Stimulated activated CD4-positive, alpha-beta T cell treated with anti-CD3 and anti-CD28 coated beads, TNF-alpha, amount 100 ng/mL, for 24 hours (primary cell): ENCODE results near the gene HRK.

ENCODE experiments used
- DNase-seq, 3 experiments: peaks; one replicate each; pipeline ENCODE4 v3.0.0-alpha.2; 2020; ENCODE audit warnings: low read depth in 3 of 3

HRK gene

DNA sequence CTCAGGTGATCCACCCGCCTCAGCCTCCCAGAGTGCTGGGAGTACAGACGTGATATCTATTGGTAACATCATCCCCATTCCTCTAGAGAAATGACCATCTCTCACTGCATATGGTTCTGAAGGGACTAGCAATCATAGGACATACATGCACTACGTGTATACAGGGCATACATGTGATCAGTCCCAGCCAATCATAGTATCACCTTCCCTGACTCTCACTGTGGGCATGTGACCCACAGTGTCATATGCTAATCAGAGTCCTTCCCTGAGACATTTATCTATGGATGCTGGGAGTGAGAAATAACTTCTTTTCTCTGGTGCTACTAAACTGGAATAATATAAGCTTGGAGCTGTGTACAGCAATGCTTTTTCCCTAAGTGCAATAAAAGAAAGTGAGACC lies 17.4 kb upstream of the HRK start:
- no peak for DNase-seq

DNA sequence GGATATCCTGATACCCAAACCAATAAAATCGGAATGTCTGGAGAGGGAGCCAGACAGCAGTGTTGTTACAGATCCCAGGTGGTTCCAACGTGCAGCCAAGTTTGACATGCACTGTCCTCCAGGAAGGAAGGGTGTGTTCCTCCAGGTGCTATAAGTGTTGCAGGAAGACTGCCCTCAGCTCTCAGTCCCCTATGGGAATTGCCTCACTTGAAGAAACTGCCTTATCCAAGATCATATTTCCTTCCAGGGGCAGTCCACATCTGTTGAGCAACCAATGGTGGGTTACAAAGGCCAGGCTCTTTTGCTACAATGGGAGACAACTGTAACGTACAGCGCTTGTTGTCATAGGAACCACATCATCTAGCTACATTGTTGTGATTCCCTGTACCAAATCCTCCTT lies 16.2 kb upstream of the HRK start:
- no peak for DNase-seq

DNA sequence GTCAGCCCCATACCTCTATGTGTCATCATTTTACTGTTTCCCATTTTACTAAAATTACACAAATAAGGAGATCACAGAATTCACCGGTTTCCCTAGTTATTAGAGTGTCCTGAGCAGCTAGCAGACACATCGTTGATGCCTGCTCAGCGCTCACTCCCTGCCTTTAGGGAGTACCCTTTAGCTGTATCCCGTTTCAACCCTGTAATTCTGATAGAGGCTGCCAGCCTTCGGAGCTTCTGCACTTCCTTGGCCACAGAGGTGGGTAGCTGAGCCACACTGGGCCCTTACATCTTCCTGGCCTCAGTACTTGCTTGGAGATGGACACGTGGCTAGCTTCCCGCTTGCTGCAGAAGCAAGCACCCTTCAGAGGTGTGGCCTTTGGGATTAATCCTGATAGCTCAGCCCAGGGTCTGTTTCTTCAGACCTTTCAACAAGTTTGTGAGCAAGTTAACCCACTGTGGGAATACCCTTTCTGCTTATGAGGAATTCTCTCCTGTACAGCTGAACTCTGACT lies 15.2 kb upstream of the HRK start:
- no peak for DNase-seq

DNA sequence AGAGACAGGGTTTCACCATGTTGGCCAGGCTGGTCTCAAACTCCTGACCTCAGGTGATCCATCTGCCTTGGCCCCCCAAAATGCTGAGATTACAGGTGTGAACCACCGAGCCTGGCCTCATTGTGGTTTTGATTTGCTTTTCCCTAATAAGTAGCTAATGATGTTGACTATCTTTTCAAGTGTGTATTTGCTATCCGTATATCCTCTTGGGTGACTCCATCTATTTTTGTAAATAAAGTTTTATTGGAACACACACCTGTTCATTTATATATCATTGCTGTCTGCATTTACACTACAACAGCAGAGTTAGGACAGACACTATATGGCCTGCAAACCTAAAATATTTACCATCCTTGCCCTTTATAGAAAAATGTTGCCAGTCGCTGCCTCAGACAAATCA lies 13.7 kb upstream of the HRK start:
- no peak for DNase-seq

DNA sequence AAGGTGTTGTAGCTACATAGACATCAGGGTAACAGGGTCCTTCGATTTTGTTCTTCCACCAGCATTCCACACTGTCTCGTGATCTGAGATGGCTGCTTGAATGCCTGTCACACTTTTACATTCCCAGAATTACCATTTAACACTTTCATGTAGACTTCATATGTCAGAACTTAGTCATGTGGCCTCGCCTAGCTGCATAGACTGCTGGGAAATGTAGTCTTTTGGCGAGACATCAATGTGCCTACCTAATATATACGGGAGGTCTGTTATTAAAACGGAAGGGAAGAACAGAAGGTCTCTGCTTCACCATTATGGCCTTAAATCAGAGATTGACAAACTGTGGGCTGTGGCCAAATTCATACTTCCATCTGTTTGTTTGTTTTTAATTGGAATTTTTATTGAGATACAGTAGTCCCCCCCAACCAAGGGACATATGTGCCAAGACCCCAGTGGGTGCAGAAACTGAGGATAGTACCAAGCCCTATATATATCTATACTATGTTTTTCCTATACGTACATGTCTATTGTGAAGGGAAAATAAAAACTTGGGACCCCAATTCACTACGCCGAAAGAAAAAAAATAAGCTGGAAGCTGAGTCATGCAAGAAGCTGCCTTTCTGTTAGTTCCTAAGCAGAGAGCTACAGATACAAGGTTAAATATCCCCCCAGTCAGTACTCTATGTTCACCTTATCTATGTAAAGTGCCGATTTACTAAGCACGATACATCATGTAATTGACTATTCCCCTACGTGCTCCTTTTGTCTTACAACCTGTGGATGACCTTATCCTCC lies 11.3 kb upstream of the HRK start:
- no peak for DNase-seq

DNA sequence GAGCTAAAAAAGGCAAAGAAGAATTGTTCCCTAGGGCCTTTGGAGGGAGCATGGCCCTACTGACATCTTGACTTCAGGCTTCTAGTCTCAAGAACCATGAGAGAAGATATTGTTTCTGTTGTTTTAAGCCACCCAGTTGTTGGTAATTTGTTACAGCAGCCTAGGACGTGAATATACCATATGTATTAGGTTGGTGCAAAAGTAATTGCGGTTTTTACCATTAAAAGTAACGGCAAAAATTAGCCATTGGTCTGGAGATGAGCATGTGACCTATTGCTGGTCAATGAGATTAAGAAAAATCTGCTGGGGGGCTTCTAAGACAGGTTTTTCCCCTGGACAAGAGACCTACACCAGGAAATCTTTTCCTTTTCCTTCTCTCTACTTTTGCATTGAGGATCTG lies 9.8 kb upstream of the HRK start:
- no peak for DNase-seq

DNA sequence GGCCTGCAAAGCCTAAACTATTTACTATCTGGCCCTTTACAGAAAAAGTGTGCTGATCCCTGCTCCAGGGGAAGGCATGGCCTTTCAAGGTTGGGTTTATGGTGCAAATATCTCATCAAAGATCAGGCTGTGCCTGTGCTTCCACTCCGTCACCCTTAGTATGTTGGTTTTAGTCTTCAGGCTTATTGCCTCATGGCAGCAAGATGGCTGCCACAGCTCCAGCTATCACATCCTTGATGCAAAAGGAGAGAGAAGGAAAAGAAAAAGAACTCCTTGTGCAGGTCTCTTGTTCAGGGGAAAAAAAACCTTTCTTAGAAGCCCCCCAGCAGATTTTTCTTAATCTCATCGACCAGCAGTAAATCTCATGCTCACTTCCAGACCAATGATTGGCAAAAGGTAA lies 9.1 kb upstream of the HRK start:
- DNase-seq: no peak

DNA sequence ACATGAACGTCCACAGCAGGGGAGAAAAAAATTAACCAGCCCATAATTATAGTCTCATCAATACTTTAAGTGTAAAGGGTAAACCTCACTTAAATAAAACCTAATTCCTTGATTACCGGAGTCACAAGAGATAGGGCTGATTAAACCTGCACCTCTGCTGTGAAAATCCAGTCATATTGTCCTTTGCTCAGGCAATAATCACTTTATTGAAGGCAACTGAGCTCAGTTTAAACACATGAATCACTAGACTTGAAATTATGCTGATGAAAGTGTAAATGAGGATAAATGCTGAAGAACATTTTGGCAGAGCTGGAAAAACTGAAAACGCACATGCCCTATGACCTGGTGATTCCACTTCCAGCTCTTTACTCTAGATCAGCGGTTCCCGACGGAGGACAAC lies 6.7 kb upstream of the HRK start:
- no peak for DNase-seq

DNA sequence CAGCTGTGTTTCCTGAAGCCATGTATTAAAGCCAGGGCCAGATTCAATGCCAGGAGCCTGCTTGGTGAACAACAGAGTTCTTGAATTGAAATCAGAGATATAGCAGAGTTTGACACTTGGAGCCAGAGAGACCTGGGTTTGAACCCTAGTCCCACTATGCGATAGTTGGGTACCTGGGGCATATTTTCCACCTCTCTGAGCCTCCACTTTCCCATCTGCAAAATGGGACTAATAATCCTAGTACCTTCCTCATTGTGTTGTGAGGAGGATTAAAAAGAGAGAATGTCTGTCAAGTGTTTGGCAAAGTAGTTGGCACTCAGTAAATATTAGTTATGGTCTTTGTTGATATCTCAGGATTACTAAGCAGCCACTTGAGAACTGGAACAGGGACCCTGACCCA lies 6.0 kb upstream of the HRK start:
- no peak for DNase-seq

DNA sequence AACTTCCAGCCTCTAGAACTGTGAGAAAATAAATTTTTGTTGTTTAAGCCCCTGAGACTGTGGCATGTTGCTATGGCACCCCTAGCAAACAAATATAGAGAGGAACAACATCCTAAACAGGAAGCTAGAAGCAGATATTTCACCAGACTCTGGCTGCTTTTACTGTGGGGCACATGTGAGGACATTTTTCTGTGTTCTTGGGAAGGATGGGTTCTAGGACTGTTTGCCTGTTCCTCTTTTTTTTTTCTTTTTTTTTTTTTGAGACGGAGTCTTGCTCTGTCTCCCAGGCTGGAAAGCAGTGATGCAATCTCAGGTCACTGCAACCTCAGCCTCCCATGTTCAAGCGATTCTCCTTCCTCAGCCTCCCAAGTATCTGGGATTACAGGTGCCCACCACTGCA lies 4.2 kb upstream of the HRK start:
- DNase-seq: no peak

DNA sequence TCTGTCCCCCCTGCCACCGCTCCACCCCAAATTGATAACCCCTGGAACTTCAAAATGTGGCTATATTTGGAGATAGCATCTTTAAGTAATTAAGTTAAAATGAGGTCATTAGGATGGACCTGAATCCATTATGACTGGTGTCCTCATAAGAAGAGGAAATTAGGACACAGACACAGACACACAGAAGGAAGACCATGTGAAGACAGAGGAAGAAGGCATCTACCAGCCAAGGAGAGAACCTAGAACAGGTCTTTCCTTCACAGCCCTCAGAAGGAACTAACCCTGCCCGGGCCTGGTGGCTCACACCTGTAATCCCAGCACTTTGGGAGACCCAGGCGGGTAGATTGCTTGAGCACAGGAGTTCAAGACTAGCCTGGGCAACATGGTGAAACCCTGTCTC lies 3.6 kb upstream of the HRK start:
- no peak for DNase-seq

DNA sequence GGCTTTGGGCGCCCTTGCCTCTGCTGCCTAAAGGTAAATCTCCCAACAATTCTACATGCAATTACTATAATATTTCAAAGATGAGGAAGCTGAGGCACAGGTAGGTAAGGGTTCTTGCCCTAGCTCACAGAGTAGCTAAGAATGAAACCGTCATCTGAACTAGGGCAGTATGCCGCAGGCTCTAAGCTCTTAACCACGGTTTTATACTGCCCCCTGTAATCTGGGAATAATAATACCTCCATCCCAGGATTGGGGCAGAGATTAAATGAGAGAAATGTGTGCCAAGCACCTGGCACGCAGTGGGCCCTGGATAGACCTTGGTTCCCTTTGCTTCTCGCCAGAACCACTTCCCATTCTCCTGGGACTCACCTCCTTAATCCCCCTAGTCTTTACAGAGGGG lies 1.5 kb upstream of the HRK start:
- no peak for DNase-seq

DNA sequence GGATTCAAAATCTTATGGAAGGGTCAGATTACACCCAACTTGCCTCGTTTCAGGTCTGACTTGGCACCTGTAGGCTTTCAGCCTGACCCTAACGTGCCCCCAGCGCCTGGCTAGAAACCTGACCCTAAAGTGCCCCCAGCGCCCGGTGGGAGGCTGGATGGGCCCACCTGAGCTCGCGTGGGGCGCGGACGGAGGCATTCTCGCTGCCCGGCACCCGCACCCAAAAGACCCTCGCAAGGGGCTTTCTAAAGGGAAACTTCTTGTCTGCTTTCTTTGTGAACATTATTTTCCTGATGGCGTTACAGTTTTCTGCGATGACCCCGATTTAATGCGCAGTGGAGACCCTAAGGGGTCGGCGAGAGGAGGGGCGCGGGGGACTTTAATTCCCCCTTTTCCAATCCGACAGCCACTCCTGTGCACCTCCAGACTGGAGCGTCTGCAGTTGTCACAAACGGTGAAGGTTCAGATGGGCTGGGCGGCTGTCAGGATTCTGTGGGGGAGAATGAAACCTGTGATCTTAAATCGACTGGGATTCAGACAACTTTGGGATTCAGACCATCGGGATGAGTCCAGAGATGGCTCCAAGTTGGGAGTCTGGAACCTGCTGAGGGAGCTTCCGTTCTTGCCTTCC lies 751 bp upstream of the HRK start:
- DNase-seq: no peak

DNA sequence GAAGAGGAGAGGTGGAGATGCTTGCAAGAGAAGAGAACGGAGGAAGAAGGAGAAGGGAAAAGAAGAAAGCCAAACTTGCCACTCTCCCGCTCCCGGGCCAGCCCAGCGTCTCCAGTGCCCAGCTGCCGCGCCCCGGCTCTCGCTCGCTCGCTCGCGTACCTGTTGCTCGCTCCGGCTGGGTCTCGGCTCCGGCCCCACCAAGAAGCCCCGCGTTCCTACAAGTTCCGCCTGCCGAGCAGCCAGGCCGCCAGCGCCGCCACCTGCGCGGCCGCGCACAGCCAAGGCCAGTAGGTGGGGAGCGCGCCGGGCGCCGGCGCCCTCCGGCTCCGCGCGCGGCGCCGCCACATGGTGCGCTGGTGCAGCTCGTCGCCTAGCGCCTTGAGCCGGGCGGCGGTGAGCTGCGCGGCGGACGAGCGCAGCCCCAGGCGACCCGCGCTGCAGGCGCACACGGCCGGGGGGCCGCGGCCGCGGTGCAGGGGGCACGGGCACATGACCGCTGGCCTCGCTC lies 370 bp downstream of the HRK start:
- DNase-seq: peak in 1 of 3 experiments; percentile 36

DNA sequence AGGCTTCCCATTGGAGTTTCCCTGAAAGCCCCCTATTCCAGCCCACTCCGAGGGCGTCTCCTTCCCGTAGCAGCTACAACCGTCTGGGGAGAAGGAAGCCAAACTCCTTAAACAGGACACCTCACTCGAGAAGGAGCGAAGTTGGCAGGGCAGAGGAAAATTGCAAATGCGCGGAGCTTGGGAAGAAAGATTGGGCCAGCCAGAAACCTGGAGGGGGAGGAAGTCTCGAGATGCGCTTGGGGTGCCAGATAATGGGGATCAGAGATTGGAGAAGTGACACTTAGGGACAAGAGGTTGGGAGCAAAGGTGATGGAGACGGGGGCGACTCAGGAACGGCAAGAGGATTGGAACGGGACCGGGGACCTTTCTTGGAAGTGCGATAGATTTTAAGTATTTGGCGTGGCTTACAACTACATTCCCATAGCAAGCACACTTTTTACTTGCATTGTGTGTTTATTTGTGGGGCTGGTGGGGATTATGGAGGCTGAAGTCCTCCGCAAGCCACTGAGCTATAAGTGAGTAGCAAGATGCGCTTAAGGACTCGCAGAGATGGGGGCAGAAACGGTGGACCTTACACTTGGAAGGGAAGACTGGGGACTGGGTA lies 926 bp downstream of the HRK start:
- no peak for DNase-seq

DNA sequence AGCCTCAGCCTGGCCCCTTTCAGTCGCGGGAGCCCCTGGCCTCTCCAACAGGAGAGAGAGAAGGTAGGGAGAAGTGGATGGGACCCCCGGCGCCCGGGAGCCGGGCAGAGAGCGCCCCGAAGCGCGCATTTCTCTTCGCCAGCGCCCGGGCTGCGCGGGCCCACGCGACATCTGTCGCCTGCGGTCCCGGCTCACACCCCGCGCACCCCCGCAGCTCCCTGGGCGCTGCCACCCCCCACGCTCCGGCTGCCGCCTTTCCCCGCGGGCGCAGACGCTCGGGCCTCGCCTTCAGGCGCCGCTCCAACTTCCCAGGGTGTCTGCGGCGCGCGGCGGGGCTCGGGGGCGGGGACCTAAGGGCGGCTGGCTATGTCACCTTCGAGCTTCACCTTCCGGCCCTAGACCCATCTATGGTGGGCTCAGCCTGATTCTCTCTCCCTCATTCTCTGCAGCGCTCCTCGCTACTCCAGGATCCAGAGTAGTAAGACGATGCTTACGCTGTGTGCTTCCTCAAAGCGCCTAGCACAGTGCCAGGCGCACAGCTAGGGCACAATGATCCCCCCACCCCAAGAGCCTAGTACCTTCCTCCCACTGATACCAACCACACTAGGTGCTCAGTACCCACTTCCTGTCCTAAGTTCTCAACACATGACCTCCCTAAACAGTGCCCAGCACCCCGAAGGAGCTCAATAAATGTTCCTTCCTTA lies 1.6 kb downstream of the HRK start:
- no peak for DNase-seq

DNA sequence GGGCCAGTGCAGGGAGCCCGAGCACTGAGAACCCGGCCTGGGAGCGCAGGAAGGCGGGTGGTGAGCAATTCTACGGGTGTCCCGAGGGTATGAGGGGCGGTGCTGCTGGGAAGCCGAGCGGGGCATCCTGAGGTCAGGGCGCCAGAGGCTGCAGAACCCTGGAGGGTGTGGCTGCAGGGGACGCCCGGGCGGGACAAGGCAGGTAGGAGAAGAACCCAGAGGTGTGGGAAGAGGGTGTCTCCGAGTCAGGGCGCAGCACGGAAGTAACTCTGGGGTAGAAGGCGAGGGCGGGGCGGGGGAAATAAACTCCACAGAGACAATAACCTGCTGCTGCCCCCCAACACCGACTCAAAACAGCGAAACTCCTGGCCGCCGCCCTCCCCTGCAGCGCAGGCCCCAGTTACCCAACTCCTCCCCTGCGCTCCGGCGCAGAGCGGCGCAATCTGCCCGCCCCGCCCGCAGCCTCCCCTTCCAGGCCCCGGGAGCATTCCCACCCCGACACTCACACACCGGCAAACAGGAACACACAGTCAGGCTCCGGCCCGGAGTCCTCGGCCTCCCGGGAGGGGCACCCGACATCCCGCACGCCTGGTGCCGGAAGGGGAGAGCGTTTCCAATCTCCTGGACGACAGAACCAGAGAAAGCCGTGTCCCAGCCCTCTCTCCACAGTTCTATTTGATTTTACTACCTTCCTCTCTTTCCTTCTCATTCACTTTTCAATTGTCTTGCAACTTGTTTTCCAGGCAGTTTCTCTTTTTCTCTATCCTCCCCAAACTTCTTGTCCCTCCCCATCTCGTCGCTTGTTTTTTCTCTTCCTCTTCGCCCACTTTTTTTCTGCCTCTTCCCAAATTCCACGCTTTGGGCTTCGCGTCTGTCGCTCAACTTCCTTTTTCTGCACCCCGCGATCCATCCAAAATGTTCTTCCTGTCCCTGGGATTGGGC lies 2.4 kb downstream of the HRK start:
- no peak for DNase-seq

DNA sequence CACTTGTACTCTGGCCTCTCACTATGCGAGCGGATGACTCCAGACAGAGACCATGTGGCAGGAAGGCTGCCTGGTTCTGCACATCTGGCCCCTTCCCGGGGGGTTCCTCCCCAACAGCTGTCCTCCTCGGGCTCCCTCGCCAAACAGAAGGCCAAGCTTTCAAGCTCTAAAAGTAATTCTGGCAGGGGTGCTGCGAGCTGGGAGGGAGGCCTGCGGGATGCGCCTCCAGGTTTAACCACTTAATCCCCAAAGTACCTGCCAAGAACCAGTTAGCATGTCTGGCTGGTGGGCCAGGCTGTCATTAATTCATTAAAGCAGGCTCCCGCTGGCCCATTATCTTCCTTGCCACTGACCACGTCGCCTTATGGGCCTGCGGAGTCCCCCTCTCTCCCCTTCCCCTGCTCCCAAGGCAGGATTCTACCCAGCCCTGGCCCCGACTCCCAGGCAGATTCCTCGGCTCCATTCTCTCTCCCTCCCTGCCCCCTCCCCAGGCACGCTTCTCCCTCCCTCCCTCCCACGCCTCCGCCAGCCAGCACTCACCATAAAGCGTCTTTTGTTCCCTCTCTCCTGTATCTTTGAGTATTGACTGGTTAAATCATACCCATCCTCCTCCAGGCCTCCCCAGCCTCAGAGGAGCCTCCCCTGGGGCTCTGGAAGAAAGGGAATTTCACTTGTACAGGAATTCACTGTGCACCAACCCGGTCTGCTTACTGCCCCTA lies 4.9 kb downstream of the HRK start:
- no peak for DNase-seq

DNA sequence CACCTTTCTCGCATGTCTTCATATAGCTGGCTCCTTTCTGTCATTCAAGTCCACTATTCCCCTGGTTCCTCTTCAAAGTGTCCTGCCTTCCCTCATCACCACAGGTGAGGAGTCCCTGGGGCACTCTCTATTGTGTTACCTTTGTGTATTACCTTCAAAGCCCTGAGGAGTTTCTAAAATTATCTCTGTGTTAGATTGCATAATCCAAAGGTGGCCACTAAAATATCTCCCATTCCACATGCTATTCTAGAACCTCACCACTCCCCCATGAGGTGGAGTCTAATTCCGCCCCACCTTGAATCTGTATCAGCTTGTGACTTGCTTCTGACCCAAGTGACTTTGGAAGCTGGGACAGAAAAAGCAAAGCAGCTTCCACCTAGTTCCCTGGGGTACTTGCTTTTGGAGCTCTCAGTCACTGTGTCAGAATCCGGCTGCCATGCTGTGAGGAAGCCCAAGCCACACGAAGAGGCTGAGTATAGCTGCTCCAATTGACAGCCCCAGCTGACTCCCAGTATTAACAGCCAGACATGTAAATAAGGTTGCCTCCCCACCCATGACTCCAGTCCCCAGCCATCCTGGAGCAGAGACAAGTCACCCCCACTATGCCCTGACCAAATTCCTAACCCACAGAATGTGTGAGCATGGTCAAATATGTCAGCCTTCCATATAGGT lies 6.8 kb downstream of the HRK start:
- no peak for DNase-seq

DNA sequence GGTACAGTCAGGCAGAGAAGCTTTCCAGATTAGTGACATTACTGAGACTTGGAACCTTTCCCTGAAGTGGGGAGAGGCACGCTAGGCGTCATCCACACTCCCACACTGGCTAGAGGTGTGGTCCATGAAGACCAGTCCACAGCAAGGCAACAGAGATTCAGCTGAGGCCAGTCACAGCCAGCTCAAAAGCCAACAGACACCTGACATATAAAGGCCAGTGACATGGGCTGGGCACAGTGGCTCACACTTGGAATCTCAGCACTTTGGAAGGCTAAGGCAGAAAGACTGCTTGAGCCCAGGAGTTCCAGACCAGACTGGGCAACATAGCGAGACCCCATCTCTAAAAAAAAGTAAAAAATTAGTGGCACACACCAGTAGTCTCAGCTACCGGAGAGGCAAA lies 10.9 kb downstream of the HRK start:
- no peak for DNase-seq
